ENCODE data around the gene ACP7. TPM values are rescaled to one million over a fixed set of nuclear protein-coding genes. Genes with fewer than 3 reads are reported as not detected.
A peak's percentile ranks its signal among the peaks of the same experiment; 100 is the strongest.

The ACP7 gene
- total and polyA plus RNA-seq, 2 experiments from 2014 or later, result not detected

DNA sequence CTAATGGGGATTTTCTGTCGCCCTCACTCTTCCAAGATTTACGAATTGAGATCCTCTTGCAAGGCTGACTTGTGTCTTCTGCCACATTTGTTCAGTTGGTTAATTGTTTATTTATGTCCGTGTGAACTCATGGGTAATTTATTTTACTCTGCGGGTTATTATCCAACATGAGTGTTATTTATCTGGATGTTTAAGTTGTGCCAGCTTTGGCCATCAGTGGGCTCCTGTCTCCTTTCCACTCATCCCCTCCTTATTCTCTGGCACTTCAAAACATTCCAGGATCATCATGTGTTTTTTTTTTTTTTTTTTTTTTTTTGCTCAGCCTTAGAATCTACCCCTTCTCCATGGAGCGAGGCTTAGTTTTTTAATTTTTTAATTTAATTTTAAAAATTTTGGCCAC, 19.0 kb downstream of the ACP7 start:
- no peak for DNase-seq (ENCODE audit: low read depth in 1 of 2, low spot score in 1 of 2)
- H3K27me3 ChIP-seq, result peaks cover 15% of the 10 kb centered on the region
- H3K27ac ChIP-seq, result no peak overlapping the region
- H3K36me3 ChIP-seq, result no peaks in the 10 kb centered on the region
- no peaks in the 10 kb centered on the region for H3K9me3 ChIP-seq (ENCODE audit: low read depth)
- TF ChIP-seq CTCF (IDR thresholded peaks at IDR 0.05; ENCODE audit: low read depth, low read length), result no peak
- no peaks in the 10 kb centered on the region for H3K4me1 ChIP-seq (ENCODE audit: low read depth)
- no peak overlapping the region for H3K4me3 ChIP-seq

DNA sequence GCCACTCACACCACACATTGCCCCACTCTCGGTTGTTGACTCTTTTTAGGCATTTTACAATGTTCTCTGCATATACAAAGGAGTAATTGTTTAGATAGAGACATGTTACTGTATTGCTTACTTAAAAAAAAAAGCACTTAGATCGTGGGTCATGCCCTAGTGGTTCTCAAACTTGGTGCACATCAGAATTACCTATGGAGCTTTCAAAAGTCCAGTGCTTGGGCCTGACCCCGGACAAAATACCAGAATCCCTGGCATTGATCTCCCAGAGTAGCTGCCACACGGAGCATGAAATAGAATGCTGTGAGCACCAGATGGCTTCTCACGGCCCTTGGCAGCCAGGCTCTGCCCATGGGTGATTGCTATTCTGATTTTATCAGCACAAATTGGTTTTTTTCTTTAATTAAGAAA, 20.0 kb downstream of the ACP7 start:
- Histone ChIP-seq H3K9me3 (ENCODE audit: low read depth) (no peaks in the 10 kb centered on the region), H3K4me1 (ENCODE audit: low read depth) (no peaks in the 10 kb centered on the region), H3K36me3 (no peaks in the 10 kb centered on the region), H3K27me3 (peaks cover 4% of the 10 kb centered on the region), H3K27ac (no peak overlapping the region), H3K4me3 (no peak overlapping the region)
- DNase-seq (ENCODE audit: low read depth in 1 of 2, low spot score in 1 of 2), result no peak
- TF ChIP-seq CTCF (IDR thresholded peaks at IDR 0.05; ENCODE audit: low read depth, low read length), result no peak

GRCh38 chr19:39106194-39106593, 22.0 kb downstream of the ACP7 start:
- no peak overlapping the region for H3K4me3 ChIP-seq
- TF ChIP-seq CTCF (IDR thresholded peaks at IDR 0.05; ENCODE audit: low read depth, low read length), result no peak
- H3K27me3 ChIP-seq, result no peaks in the 10 kb centered on the region
- no peaks in the 10 kb centered on the region for H3K9me3 ChIP-seq (ENCODE audit: low read depth)
- no peak overlapping the region for H3K27ac ChIP-seq
- no peak for DNase-seq (ENCODE audit: low read depth in 1 of 2, low spot score in 1 of 2)
- H3K4me1 ChIP-seq (ENCODE audit: low read depth), result no peaks in the 10 kb centered on the region
- H3K36me3 ChIP-seq, result no peaks in the 10 kb centered on the region

GRCh38 chr19:39109641-39110040, 25.5 kb downstream of the ACP7 start:
- TF ChIP-seq CTCF (IDR thresholded peaks at IDR 0.05; ENCODE audit: low read depth, low read length), result no peak
- H3K27me3 ChIP-seq, result no peaks in the 10 kb centered on the region
- H3K36me3 ChIP-seq, result no peaks in the 10 kb centered on the region
- no peak for DNase-seq (ENCODE audit: low read depth in 1 of 2, low spot score in 1 of 2)
- H3K4me3 ChIP-seq, result no peak overlapping the region
- no peak overlapping the region for H3K27ac ChIP-seq
- H3K9me3 ChIP-seq (ENCODE audit: low read depth), result no peaks in the 10 kb centered on the region
- H3K4me1 ChIP-seq (ENCODE audit: low read depth), result no peaks in the 10 kb centered on the region

DNA sequence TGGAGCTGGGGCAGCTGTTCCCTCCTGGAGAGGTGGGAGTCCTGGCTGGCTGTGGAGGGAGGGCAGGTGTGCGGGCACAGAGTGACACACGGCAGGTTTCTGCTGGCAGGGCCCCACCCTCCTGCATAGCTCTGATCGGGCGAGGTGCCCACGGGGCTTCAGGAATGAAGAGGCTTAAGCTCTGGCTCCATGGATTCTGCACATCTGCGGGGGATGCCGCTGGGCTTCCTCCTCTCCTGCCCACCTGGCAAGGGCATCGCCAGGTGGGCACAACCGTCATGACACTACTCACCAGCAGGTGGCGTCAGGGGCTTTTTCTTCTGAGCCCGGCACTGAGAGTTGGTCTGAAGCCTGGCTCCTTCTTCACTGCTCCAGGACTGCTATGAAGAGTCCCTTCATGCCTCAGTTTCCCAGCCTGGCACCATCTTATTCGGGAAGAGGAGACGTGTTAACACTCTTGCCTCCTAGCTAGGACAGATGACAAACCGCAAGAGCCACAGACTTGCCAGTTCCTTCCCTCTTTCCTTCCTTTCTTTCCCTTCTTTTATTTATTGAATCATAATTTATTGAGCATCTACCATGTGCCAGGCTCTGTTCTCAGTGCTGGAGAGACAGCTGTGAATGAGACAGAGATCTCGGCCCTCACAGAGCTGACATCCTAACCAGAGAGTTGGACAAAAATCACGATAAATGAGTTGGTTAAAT, 26.2 kb downstream of the ACP7 start:
- peak; percentile 76 for TF ChIP-seq CTCF (IDR thresholded peaks at IDR 0.05; ENCODE audit: low read depth, low read length)
- no peaks in the 10 kb centered on the region for H3K36me3 ChIP-seq
- peak; percentile 33 to 75 for DNase-seq (ENCODE audit: low read depth in 1 of 2, low spot score in 1 of 2)

More for the DNA sequence above, 26.2 kb downstream of the ACP7 start:
- Histone ChIP-seq H3K27ac (no peak overlapping the region), H3K4me3 (no peak overlapping the region), H3K9me3 (ENCODE audit: low read depth) (no peaks in the 10 kb centered on the region), H3K27me3 (no peaks in the 10 kb centered on the region), H3K4me1 (ENCODE audit: low read depth) (no peaks in the 10 kb centered on the region)

All from cardiac muscle cell (in vitro differentiated cells and primary cell).